H9 (cell line): ENCODE data around the gene UBIAD1. TPM values are rescaled to one million over a fixed set of nuclear protein-coding genes. Genes with fewer than 3 reads are reported as not detected.
"Not testable (repeated sequence)": the region's sequence is repeated elsewhere in the genome, so short reads cannot be mapped to it uniquely, and the experiment has no call there.

Experiments used
- DNase-seq: peaks from one replicate; pipeline ENCODE4 v3.0.0-alpha.2; 2017
- H2AFZ ChIP-seq: one replicate; pipeline ENCODE4 v1.6.1; 2013; ENCODE audit warnings: mild to moderate bottlenecking, low read length, control low read depth, moderate library complexity
- H2AK5ac ChIP-seq: 2 replicates; pipeline ENCODE4 v1.6.1; 2013; ENCODE audit warnings: low read length, control low read depth, mixed read lengths; ENCODE audit not compliant: insufficient read length
- H2BK120ac ChIP-seq: one replicate; pipeline ENCODE4 v1.6.1; 2013; ENCODE audit warnings: low read depth, mild to moderate bottlenecking, low read length, control low read depth, inconsistent platforms; ENCODE audit not compliant: poor library complexity, severe bottlenecking
- H2BK12ac ChIP-seq: 2 replicates; pipeline ENCODE4 v1.6.1; 2013; ENCODE audit warnings: low read length, control low read depth, mixed read lengths, low read depth; ENCODE audit not compliant: insufficient read length
- H2BK15ac ChIP-seq: 2 replicates; pipeline ENCODE4 v1.6.1; 2013; ENCODE audit warnings: low read depth, low read length, control low read depth
- H2BK20ac ChIP-seq: one replicate; pipeline ENCODE4 v1.6.1; 2013; ENCODE audit warnings: low read depth, mild to moderate bottlenecking, low read length, control low read depth, inconsistent platforms; ENCODE audit not compliant: poor library complexity, severe bottlenecking
- H2BK5ac ChIP-seq: 2 replicates; pipeline ENCODE4 v1.6.1; 2013; ENCODE audit warnings: low read length, control low read depth, mixed read lengths; ENCODE audit not compliant: insufficient read length
- H3K14ac ChIP-seq: 2 replicates; pipeline ENCODE4 v1.6.1; 2013; ENCODE audit warnings: low read length, control low read depth; ENCODE audit not compliant: insufficient read depth
- H3K18ac ChIP-seq: 2 replicates; pipeline ENCODE4 v1.6.1; 2013; ENCODE audit warnings: low read depth, mild to moderate bottlenecking, mixed read lengths, low read length, control low read depth; ENCODE audit not compliant: insufficient read length
- H3K23ac ChIP-seq: 2 replicates; pipeline ENCODE4 v1.6.1; 2013; ENCODE audit warnings: low read length, control low read depth, mixed read lengths, low read depth; ENCODE audit not compliant: insufficient read length
- H3K23me2 ChIP-seq: 2 replicates; pipeline ENCODE4 v1.6.1; 2013; ENCODE audit warnings: low read depth, mild to moderate bottlenecking, mixed read lengths, low read length, control low read depth; ENCODE audit not compliant: insufficient read length, poor library complexity, severe bottlenecking
- H3K27ac ChIP-seq: 2 replicates; pipeline ENCODE4 v1.5.1; 2013; ENCODE audit warnings: low read length, control low read depth, mixed read lengths, low read depth; ENCODE audit not compliant: insufficient read length
- H3K27me3 ChIP-seq: 2 replicates; pipeline ENCODE4 v1.6.1; 2013; ENCODE audit warnings: low read length, control low read depth, inconsistent platforms; ENCODE audit not compliant: insufficient read depth
- H3K4ac ChIP-seq: 2 replicates; pipeline ENCODE4 v1.6.1; 2013; ENCODE audit warnings: low read depth, mild to moderate bottlenecking, control low read depth, inconsistent platforms, low read length, moderate library complexity
- H3K4me1 ChIP-seq: 2 replicates; pipeline ENCODE4 v1.6.1; 2013; ENCODE audit warnings: low read length, control low read depth, inconsistent platforms; ENCODE audit not compliant: insufficient read depth
- H3K4me2 ChIP-seq: 2 replicates; pipeline ENCODE4 v1.6.1; 2013; ENCODE audit warnings: low read length, control low read depth, mixed read lengths; ENCODE audit not compliant: insufficient read length, insufficient read depth
- H3K56ac ChIP-seq: 2 replicates; pipeline ENCODE4 v1.6.1; 2013; ENCODE audit warnings: low read depth, mild to moderate bottlenecking, mixed read lengths, low read length, control low read depth; ENCODE audit not compliant: insufficient read length
- H3K79me1 ChIP-seq: 2 replicates; pipeline ENCODE4 v1.6.1; 2013; ENCODE audit warnings: low read depth, mild to moderate bottlenecking, moderate library complexity, low read length, control low read depth, inconsistent platforms; ENCODE audit not compliant: insufficient read depth, poor library complexity, severe bottlenecking
- H3K79me2 ChIP-seq: 2 replicates; pipeline ENCODE4 v1.6.1; 2013; ENCODE audit warnings: low read length, control low read depth, inconsistent platforms; ENCODE audit not compliant: insufficient read depth
- H3K9ac ChIP-seq: 2 replicates; pipeline ENCODE4 v1.6.1; 2013; ENCODE audit warnings: low read length, control low read depth, mixed read lengths; ENCODE audit not compliant: insufficient read length; ENCODE audit errors: extremely low read depth
- H3K9me3 ChIP-seq: one replicate; pipeline ENCODE4 v1.6.1; 2013; ENCODE audit warnings: low read depth, low read length, inconsistent platforms; ENCODE audit not compliant: control insufficient read depth
- H3T11ph ChIP-seq: one replicate; pipeline ENCODE4 v1.6.1; 2013; ENCODE audit warnings: mild to moderate bottlenecking, low read length, control low read depth, inconsistent platforms
- H4K20me1 ChIP-seq: one replicate; pipeline ENCODE4 v1.6.1; 2013; ENCODE audit not compliant: control insufficient read depth, insufficient read length, insufficient read depth
- H4K5ac ChIP-seq: 2 replicates; pipeline ENCODE4 v1.6.1; 2013; ENCODE audit warnings: low read depth, mild to moderate bottlenecking, mixed read lengths, low read length, control low read depth; ENCODE audit not compliant: insufficient read length
- H4K8ac ChIP-seq: replicated peaks from 2 replicates; pipeline ENCODE4 v1.6.1; 2013; ENCODE audit warnings: low read length, control low read depth, mixed read lengths, low read depth; ENCODE audit not compliant: insufficient read length
- H4K91ac ChIP-seq: 2 replicates; pipeline ENCODE4 v1.6.1; 2013; ENCODE audit warnings: low read depth, mild to moderate bottlenecking, moderate library complexity, mixed read lengths, low read length, control low read depth; ENCODE audit not compliant: insufficient read length
- H3K27ac Mint-ChIP-seq, 3 experiments: 2 replicates in 2 of 3; 3 replicates in 1 of 3; pipeline ENCODE4 v1.8.0; 2020 to 2021; ENCODE audit warnings: mixed read lengths in 3 of 3, mild to moderate bottlenecking in 1 of 3, moderate library complexity in 1 of 3
- H3K27me3 Mint-ChIP-seq: 2 replicates; pipeline ENCODE4 v1.8.0; 2021; ENCODE audit warnings: low read depth, mild to moderate bottlenecking, moderate library complexity, mixed read lengths
- H3K36me3 Mint-ChIP-seq, 3 experiments: 2 replicates in 2 of 3; 3 replicates in 1 of 3; pipeline ENCODE4 v1.8.0; 2020 to 2021; ENCODE audit warnings: low read depth in 3 of 3, mixed read lengths in 3 of 3; ENCODE audit not compliant: insufficient read depth in 1 of 3
- H3K4me1 Mint-ChIP-seq, 2 experiments: 2 replicates each; pipeline ENCODE4 v1.8.0; 2020; ENCODE audit warnings: mixed read lengths in 2 of 2
- H3K4me3 Mint-ChIP-seq, 2 experiments: 2 replicates in 1 of 2; 3 replicates in 1 of 2; pipeline ENCODE4 v1.8.0; 2020 to 2021; ENCODE audit warnings: mild to moderate bottlenecking in 2 of 2, mixed read lengths in 2 of 2, moderate library complexity in 1 of 2
- H3K9me3 Mint-ChIP-seq, 2 experiments: 2 replicates in 1 of 2; 3 replicates in 1 of 2; pipeline ENCODE4 v1.8.0; 2020; ENCODE audit warnings: mild to moderate bottlenecking in 2 of 2, mixed read lengths in 2 of 2, moderate library complexity in 1 of 2
- CTCF ChIP-seq: fragments of 200-600 bp; sonication (generic); conservative IDR thresholded peaks from 3 replicates; pipeline ENCODE4 v1.8.0; 2021; ENCODE audit warnings: antibody characterized with exemption, mild to moderate bottlenecking
- WGBS: extraction: QIAGEN DNeasy Blood & Tissue Kit; methylation state at CpG from one replicate; pipeline ENCODE4 v1.1.7; 2013; ENCODE audit warnings: missing lambda C conversion rate, low lambda C conversion rate, mixed read lengths; ENCODE audit not compliant: insufficient read length; ENCODE audit errors: extremely low coverage; 5-methylcytosine and 5-hydroxymethylcytosine counted together
- total RNA-seq: library from RNA; stranded (reverse); gene quantifications from 2 replicates; pipeline ENCODE4 v1.2.1, GENCODE V29; 2021

UBIAD1 gene
- total RNA-seq, 1 experiment from 2014 or later = 30.2 TPM

DNA sequence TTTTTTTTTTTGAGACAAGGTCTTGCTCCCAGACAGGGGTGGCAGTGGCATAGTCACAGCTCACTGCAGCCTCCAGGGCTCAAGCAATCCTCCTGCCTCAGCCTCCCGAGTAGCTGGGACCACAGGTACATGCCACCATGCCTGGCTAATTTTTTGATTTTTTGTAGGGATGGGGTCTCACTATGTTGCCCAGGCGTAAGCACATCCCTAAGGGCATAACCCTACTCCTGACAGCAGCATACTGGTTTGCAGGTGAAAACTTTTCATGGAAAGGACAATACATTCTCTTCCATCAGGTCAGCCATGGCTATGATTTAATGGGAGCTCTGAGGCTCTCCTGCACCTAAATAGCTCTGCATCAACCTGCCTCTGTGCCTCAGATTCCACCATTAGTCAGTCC is 29.4 kb downstream of the UBIAD1 start:
- H2BK5ac ChIP-seq = no peak overlapping the region
- no peak overlapping the region for H3K9ac ChIP-seq
- no peak overlapping the region for H4K5ac ChIP-seq
- Mint-ChIP-seq H3K27me3 (0 out of 2 replicates have a peak, but pooled peaks cover 2% of the 10 kb centered on the region), H3K9me3 (peaks cover 3 to 4% of the 10 kb centered on the region in 2 experiments; a peak in 3 of 5 replicates), H3K36me3 (peaks cover 0 to 3% (median 3%) of the 10 kb centered on the region in 3 experiments; a peak in 2 of 7 replicates), H3K27ac (no peak overlapping the region), H3K4me1 (peaks cover 15 to 16% of the 10 kb centered on the region in 2 experiments), H3K4me3 (no peak overlapping the region)
- H3K4me2 ChIP-seq = no peak overlapping the region
- no peak overlapping the region for H2BK120ac ChIP-seq
- WGBS = no CpG with 5 or more reads among the region's 2 CpGs
- H3K27me3 ChIP-seq = no peaks in the 10 kb centered on the region
- DNase-seq = no peak
- no peaks in the 10 kb centered on the region for H4K20me1 ChIP-seq
- H3K56ac ChIP-seq = no peak overlapping the region
- no peak overlapping the region for H2AFZ ChIP-seq
- H3K14ac ChIP-seq = no peak overlapping the region
- H4K8ac ChIP-seq = no peak overlapping the region
- no peak overlapping the region for H3K23ac ChIP-seq
- H2BK20ac ChIP-seq = no peak overlapping the region
- H3K18ac ChIP-seq = no peak overlapping the region
- H2BK15ac ChIP-seq = no peak overlapping the region
- H3T11ph ChIP-seq = no peak overlapping the region
- H2AK5ac ChIP-seq = no peak overlapping the region
- no peaks in the 10 kb centered on the region; the same call in 1 of the 2 replicates for H3K4me1 ChIP-seq
- H3K4ac ChIP-seq = no peak overlapping the region
- no peaks in the 10 kb centered on the region for H3K23me2 ChIP-seq
- H4K91ac ChIP-seq = no peak overlapping the region
- H3K79me1 ChIP-seq = no peaks in the 10 kb centered on the region
- no peaks in the 10 kb centered on the region for H3K9me3 ChIP-seq
- no peak overlapping the region for H2BK12ac ChIP-seq
- H3K79me2 ChIP-seq = no peaks in the 10 kb centered on the region
- TF ChIP-seq CTCF = no peak
- H3K27ac ChIP-seq = no peak overlapping the region

DNA sequence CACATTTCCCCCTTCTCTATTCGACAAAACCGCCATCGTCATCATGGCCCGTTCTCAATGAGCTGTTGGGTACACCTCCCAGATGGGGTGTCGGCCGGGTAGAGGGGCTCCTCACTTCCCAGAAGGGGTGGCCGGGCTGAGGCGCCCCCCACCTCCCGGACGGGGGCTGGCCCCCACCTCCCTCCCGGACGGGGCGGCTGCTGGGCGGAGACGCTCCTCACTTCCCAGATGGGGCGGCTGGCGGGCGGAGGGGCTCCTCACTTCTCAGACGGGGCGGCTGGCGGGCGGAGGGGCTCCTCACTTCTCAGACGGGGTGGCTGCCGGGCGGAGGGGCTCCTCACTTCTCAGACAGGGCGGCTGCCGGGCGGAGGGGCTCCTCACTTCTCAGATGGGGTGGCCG is 32.5 kb downstream of the UBIAD1 start:
- H2BK15ac ChIP-seq, H2BK120ac ChIP-seq, H2BK20ac ChIP-seq, H3K4me1 Mint-ChIP-seq, H3K79me2 ChIP-seq, H4K20me1 ChIP-seq, H3K23ac ChIP-seq, H3K4me1 ChIP-seq, H2AFZ ChIP-seq, H4K8ac ChIP-seq, H3K27ac Mint-ChIP-seq, H3K9ac ChIP-seq, H3K9me3 Mint-ChIP-seq, H3K4me2 ChIP-seq, H2AK5ac ChIP-seq, H3K9me3 ChIP-seq, H4K91ac ChIP-seq, H3K27ac ChIP-seq, H3K23me2 ChIP-seq, H3K4ac ChIP-seq, H3K4me3 Mint-ChIP-seq, H3K56ac ChIP-seq, H2BK12ac ChIP-seq, H2BK5ac ChIP-seq, H3K18ac ChIP-seq, H3T11ph ChIP-seq, H3K14ac ChIP-seq, H3K27me3 ChIP-seq, H4K5ac ChIP-seq, H3K79me1 ChIP-seq, DNase-seq, H3K36me3 Mint-ChIP-seq, H3K27me3 Mint-ChIP-seq: not testable (repeated sequence)
- WGBS = no CpG with 5 or more reads among the region's 29 CpGs
